ENCODE results near the gene NUBP2. TPM values are rescaled to one million over a fixed set of nuclear protein-coding genes. Genes with fewer than 3 reads are reported as not detected.

NUBP2 gene
- total RNA-seq, 1 experiment from 2014 or later, result 103 TPM

DNA sequence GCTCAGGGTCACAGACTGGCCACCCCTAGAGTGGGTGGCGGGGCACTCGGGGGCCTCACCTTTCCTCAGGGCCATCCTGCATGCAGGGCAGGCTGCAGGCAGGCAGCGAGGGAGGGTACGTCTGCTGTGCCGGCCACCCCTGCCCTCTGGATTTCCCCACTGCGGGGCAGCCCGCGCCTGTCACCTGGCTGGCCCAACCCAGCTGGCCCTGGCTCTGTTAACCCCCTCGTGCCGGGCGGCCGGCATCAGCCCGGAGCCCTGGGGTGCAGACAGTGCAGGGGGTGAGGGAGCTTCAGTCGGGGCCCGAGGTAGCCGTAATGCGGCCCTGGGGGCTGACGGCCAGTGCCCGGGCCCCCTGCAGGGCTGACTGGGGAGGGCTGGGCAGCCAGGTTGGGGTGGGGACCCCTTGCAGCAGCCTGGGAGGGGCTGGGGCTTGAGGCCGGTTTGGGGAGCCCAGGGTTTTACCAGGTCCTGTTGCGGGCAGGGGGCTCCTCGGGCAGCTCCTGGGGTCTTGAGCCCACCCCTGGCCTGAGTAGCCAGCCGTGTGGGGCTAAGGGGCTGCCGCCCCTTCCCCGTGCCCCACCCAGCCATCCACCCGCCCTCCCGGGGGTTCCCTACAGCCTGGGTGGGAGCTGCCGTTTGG is 10.9 kb downstream of the NUBP2 start, which contains the start of gene IGFALS:
Gene IGFALS, minus strand, starts transcription at position 128 of the 643 bp plus-strand sequence. Its CDS starts 53 bp downstream, at position 75.
- H3K9ac ChIP-seq (ENCODE audit: low read length), result no peak within 1 kb of the TSS
- no peak within 1 kb of the TSS for H3K4me3 ChIP-seq (replicated peaks in 1 of 2; ENCODE audit: low read depth in 1 of 2, low read length in 2 of 2)
- ChIA-PET CTCF (no interaction called here), POLR2A (no interaction called here), RAD21 (ENCODE audit: low non-redundant PET in 1 of 2, low total read pairs in 2 of 2, uncharacterized antibody in 2 of 2, unreplicated experiment in 2 of 2) (no interaction called here)
- ATAC-seq (no peak), DNase-seq (ENCODE audit: low read depth, low spot score) (no peak)
- no peak within 1 kb of the TSS for H2AFZ ChIP-seq (ENCODE audit: low read depth, low read length, poor library complexity, severe bottlenecking)
- TF ChIP-seq POLR2AphosphoS5 (IDR thresholded peaks at IDR 0.05; ENCODE audit: low read depth, low read length), result no peak
- no peak for TF ChIP-seq JUND (IDR thresholded peaks at IDR 0.05)
- no peak for TF ChIP-seq CBX3 (IDR thresholded peaks at IDR 0.05; ENCODE audit: low read depth)
- TF ChIP-seq POLR2A (IDR thresholded peaks at IDR 0.05; ENCODE audit: borderline replicate concordance, extremely low read depth, insufficient read depth, insufficient read length), result no peak
- TF ChIP-seq, protein P1, sequence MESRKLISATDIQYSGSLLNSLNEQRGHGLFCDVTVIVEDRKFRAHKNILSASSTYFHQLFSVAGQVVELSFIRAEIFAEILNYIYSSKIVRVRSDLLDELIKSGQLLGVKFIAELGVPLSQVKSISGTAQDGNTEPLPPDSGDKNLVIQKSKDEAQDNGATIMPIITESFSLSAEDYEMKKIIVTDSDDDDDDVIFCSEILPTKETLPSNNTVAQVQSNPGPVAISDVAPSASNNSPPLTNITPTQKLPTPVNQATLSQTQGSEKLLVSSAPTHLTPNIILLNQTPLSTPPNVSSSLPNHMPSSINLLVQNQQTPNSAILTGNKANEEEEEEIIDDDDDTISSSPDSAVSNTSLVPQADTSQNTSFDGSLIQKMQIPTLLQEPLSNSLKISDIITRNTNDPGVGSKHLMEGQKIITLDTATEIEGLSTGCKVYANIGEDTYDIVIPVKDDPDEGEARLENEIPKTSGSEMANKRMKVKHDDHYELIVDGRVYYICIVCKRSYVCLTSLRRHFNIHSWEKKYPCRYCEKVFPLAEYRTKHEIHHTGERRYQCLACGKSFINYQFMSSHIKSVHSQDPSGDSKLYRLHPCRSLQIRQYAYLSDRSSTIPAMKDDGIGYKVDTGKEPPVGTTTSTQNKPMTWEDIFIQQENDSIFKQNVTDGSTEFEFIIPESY (IDR thresholded peaks at IDR 0.05; ENCODE audit: extremely low read depth, insufficient replicate concordance, low read length), result no peak
- TF ChIP-seq EZH2phosphoT487 (IDR thresholded peaks at IDR 0.05; ENCODE audit: borderline replicate concordance), result no peak
- TF ChIP-seq, protein P2, sequence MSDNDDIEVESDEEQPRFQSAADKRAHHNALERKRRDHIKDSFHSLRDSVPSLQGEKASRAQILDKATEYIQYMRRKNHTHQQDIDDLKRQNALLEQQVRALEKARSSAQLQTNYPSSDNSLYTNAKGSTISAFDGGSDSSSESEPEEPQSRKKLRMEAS (IDR thresholded peaks at IDR 0.05), result no peak
- TF ChIP-seq YY1 (IDR thresholded peaks at IDR 0.05; ENCODE audit: extremely low read depth, insufficient replicate concordance, low read depth, low read length), result no peak
- TF ChIP-seq, protein P3, sequence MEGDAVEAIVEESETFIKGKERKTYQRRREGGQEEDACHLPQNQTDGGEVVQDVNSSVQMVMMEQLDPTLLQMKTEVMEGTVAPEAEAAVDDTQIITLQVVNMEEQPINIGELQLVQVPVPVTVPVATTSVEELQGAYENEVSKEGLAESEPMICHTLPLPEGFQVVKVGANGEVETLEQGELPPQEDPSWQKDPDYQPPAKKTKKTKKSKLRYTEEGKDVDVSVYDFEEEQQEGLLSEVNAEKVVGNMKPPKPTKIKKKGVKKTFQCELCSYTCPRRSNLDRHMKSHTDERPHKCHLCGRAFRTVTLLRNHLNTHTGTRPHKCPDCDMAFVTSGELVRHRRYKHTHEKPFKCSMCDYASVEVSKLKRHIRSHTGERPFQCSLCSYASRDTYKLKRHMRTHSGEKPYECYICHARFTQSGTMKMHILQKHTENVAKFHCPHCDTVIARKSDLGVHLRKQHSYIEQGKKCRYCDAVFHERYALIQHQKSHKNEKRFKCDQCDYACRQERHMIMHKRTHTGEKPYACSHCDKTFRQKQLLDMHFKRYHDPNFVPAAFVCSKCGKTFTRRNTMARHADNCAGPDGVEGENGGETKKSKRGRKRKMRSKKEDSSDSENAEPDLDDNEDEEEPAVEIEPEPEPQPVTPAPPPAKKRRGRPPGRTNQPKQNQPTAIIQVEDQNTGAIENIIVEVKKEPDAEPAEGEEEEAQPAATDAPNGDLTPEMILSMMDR (IDR thresholded peaks at IDR 0.05 in 2 of 3, conservative IDR thresholded peaks at IDR 0.05 in 1 of 3; ENCODE audit: borderline replicate concordance in 1 of 3, insufficient read depth in 1 of 3, low read depth in 2 of 3, low read length in 2 of 3), result no peak
- TF ChIP-seq EGR1 (IDR thresholded peaks at IDR 0.05; ENCODE audit: low read depth), result no peak
- no peak for TF ChIP-seq ZFX (IDR thresholded peaks at IDR 0.05)
- no peak for TF ChIP-seq SP1 (IDR thresholded peaks at IDR 0.05; ENCODE audit: low read depth)
- TF ChIP-seq ZNF274 (IDR thresholded peaks at IDR 0.05; ENCODE audit: low read depth, low read length), result no peak
- TF ChIP-seq, protein P4, sequence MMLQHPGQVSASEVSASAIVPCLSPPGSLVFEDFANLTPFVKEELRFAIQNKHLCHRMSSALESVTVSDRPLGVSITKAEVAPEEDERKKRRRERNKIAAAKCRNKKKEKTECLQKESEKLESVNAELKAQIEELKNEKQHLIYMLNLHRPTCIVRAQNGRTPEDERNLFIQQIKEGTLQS (IDR thresholded peaks at IDR 0.05), result no peak
- no peak for TF ChIP-seq EZH2 (IDR thresholded peaks at IDR 0.05)
- TF ChIP-seq CEBPB (IDR thresholded peaks at IDR 0.05; ENCODE audit: low read depth), result no peak
- no peak for TF ChIP-seq RAD21 (IDR thresholded peaks at IDR 0.05; ENCODE audit: low read depth)
- TF ChIP-seq, protein P5, sequence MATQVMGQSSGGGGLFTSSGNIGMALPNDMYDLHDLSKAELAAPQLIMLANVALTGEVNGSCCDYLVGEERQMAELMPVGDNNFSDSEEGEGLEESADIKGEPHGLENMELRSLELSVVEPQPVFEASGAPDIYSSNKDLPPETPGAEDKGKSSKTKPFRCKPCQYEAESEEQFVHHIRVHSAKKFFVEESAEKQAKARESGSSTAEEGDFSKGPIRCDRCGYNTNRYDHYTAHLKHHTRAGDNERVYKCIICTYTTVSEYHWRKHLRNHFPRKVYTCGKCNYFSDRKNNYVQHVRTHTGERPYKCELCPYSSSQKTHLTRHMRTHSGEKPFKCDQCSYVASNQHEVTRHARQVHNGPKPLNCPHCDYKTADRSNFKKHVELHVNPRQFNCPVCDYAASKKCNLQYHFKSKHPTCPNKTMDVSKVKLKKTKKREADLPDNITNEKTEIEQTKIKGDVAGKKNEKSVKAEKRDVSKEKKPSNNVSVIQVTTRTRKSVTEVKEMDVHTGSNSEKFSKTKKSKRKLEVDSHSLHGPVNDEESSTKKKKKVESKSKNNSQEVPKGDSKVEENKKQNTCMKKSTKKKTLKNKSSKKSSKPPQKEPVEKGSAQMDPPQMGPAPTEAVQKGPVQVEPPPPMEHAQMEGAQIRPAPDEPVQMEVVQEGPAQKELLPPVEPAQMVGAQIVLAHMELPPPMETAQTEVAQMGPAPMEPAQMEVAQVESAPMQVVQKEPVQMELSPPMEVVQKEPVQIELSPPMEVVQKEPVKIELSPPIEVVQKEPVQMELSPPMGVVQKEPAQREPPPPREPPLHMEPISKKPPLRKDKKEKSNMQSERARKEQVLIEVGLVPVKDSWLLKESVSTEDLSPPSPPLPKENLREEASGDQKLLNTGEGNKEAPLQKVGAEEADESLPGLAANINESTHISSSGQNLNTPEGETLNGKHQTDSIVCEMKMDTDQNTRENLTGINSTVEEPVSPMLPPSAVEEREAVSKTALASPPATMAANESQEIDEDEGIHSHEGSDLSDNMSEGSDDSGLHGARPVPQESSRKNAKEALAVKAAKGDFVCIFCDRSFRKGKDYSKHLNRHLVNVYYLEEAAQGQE (IDR thresholded peaks at IDR 0.05; ENCODE audit: low read depth), result no peak
- TF ChIP-seq SRF (IDR thresholded peaks at IDR 0.05; ENCODE audit: low read depth), result no peak
- no peaks in the 10 kb centered on the region for H3K9me2 ChIP-seq (ENCODE audit: insufficient read depth)
- H3K9me3 ChIP-seq (ENCODE audit: control insufficient read depth in 1 of 2, insufficient read depth in 1 of 2, low read depth in 1 of 2, low read length in 2 of 2), result no peaks in the 10 kb centered on the region
- no peaks in the 10 kb centered on the region for H3K79me2 ChIP-seq (ENCODE audit: insufficient read depth, low read length)
- H3K36me3 ChIP-seq (ENCODE audit: control insufficient read depth in 1 of 2, insufficient read depth in 2 of 2, low read length in 2 of 2), result no peaks in the 10 kb centered on the region
- intact Hi-C loops (cut with micrococcal nuclease), result no loop called here
- no peak within 1 kb of the TSS for H3K4me2 ChIP-seq (ENCODE audit: low read length)
- no peaks in the 10 kb centered on the region for H3K27me3 ChIP-seq (ENCODE audit: insufficient read depth, low read length)
- no TSS peak for BruUV-seq (replicated peaks)
- no peaks in the 10 kb centered on the region for H4K20me1 ChIP-seq (ENCODE audit: insufficient read depth)
- no peak within 1 kb of the TSS for H3K27ac ChIP-seq (ENCODE audit: low read depth, low read length)
- H3K4me1 ChIP-seq (ENCODE audit: control insufficient read depth in 1 of 2, insufficient read depth in 2 of 2, low read length in 2 of 2), result no peaks in the 10 kb centered on the region
